HG03521 (cell line): ENCODE data around the gene ACAN.

Experiments
- ATAC-seq: cut with Tn5 transposase; IDR thresholded peaks from one replicate; pipeline ENCODE4 v1.9.1; 2021; ENCODE audit warnings: mild to moderate bottlenecking, moderate library complexity; ENCODE audit not compliant: unreplicated experiment

The ACAN gene

DNA sequence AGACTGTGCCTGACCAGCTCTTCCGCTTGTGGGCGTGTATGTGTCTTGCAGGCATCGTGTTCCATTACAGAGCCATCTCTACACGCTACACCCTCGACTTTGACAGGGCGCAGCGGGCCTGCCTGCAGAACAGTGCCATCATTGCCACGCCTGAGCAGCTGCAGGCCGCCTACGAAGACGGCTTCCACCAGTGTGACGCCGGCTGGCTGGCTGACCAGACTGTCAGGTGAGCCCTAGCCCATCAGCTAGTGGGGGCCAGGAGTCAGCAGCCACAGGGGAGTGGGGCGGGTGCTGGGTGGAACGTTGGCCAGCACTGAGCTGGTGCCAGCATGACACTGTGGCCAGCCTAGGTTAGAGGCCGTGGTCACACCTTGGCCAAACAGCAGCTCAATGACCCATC lies 36.7 kb downstream of the ACAN start:
- ATAC-seq, result no peak

DNA sequence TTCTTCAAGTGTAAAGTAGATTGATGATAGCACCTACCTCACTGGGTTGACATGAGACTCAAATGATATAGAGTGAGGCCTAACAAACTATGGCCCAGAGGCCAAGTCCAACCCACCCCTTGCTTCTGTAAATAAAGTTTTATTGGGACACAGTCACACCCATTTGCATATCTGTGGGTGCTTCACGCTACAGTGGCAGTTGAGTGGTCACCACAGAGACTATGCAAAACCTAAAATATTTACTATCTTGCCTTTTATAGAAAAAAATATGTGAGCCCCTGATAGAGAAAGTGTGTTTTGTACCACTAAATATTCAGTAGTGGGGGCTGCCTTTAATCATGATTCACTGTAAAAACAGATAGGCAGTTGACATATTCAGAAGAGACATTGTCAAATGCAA lies 38.0 kb downstream of the ACAN start:
- no peak for ATAC-seq

DNA sequence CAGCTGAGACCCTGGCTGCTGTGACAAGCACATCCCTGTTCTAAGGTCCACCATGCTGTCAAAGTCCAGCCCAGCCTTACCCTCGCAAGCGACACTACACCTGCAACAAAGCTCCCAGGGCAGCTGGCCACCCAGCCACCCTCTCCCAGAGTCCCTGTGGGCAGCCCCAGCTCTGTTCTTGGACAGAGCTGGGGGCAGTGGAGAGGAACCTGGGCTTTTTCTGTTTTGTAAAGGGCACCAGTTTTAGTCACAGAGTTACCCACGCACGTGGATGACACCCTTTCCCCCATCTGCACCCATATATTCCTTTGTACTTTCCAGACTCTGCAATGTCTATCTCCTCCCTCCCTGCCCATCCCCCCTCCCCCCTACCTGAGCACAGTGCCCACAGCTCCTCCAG lies 38.9 kb downstream of the ACAN start:
- no peak for ATAC-seq

DNA sequence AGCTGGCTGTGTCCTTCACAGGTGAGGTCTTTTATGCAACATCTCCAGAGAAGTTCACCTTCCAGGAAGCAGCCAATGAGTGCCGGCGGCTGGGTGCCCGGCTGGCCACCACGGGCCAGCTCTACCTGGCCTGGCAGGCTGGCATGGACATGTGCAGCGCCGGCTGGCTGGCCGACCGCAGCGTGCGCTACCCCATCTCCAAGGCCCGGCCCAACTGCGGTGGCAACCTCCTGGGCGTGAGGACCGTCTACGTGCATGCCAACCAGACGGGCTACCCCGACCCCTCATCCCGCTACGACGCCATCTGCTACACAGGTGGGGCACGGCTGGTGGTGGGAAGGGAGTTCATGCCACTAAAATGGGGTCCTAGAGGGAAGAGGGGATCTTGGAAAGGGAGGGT lies 40.1 kb downstream of the ACAN start:
- ATAC-seq, result no peak

DNA sequence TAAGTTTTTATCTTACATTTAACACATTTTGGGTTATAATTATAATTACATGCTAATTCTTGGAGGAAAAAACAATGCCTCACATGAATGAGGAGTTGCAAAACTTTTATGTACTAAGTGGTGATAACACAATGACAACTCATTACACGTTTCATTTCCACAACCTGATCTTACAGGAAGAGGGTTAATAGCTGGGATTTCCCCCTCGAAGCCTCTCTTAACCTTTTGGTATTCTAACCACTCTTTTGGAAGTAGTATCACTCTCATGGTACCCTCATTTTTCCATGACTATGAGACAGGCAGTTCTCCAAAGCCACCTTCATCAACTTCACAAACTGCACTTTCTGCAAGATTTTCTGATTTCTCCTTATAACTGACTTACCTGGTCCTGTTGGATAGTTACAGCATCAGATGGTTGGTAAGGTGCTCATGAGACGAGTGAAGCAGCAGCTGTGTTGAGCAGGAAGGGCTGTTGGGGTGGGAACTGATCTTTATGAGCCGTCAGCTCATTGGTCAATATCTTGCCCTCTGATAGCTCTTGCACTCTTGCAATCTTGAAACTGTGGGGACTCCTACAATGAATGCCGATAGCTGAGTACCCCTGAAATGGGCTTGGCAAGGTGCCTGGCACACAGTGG lies 41.6 kb downstream of the ACAN start:
- ATAC-seq, result no peak

DNA sequence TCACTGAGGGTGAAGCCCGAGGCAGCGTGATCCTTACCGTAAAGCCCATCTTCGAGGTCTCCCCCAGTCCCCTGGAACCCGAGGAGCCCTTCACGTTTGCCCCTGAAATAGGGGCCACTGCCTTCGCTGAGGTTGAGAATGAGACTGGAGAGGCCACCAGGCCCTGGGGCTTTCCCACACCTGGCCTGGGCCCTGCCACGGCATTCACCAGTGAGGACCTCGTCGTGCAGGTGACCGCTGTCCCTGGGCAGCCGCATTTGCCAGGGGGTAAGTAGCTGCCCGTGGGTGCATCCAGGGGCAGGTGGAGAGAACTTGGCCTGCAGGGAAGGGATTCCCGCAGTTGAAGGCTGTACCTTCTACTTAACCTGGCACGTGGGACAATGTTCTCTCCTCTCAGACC lies 42.4 kb downstream of the ACAN start:
- no peak for ATAC-seq

DNA sequence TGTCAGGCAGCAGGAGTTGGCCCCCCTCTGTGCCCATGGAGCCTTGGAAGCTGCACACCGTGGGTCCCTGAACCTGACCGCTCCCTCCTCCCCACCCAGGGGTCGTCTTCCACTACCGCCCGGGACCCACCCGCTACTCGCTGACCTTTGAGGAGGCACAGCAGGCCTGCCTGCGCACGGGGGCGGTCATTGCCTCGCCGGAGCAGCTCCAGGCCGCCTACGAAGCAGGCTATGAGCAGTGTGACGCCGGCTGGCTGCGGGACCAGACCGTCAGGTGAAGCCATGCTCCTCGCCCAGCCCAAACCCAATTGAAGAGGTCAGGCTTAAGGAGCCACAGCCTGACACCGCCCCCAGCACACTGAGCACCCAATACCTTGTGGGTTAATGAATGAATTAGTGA lies 43.9 kb downstream of the ACAN start:
- ATAC-seq, result no peak

DNA sequence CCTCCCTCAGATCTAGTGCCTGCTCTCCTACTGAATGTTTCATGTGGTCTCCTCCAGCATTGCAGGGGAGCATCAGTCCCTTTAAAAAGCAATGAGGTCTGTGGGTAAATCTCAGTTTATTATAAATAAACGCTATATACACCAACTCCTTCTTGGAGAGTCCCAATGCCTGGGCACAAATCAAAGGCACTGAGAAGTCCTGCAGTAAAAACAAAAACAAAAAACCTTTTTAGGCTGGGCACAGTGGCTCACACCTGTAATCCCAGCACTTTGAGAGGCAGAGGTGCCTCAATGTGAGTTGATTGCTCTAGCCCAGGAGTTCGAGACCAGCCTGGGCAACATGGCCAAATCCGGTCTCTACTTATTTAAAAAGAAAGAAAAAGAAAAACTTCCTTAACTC lies 45.0 kb downstream of the ACAN start:
- no peak for ATAC-seq

DNA sequence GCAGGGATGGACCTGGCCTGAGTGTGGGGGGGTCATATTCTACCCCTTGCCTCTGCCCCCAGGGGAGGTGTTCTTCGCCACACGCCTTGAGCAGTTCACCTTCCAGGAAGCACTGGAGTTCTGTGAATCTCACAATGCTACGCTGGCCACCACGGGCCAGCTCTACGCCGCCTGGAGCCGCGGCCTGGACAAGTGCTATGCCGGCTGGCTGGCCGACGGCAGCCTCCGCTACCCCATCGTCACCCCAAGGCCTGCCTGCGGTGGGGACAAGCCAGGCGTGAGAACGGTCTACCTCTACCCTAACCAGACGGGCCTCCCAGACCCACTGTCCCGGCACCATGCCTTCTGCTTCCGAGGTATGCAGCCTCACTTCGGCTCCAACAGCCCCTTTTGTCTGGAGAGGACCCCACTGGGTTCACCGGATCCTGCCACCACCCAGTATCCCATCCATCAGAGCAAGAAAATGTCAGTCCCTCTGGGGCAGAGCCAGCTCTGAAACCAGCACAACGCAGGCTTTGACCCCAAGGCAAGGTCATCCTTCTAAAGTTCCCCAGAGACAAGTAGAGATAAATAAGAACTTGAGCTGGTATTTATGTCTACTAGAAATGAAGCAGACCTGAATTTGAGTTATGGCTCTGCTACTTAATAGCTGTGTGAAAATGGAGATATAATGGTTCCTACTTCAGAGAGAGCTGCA lies 46.3 kb downstream of the ACAN start:
- no peak for ATAC-seq

DNA sequence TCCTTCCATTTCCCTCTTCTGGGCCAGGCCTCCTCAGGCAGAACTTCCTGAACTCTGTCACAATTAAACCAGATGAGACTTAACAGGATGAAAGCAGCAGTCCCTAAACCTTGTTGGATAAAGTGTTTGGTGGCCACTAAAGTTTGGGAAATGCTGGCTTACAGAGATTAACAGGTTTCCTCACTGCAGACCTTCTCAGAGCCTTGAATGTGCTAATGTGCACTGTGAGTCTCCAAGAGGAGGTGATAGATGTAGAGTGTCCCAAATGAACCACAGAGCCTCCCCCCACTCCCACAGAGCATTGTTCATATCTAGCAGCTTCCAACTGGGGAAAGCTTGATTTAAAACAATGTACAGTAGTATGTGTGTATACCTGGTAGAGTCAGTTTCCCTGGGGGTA lies 49.2 kb downstream of the ACAN start:
- no peak for ATAC-seq

DNA sequence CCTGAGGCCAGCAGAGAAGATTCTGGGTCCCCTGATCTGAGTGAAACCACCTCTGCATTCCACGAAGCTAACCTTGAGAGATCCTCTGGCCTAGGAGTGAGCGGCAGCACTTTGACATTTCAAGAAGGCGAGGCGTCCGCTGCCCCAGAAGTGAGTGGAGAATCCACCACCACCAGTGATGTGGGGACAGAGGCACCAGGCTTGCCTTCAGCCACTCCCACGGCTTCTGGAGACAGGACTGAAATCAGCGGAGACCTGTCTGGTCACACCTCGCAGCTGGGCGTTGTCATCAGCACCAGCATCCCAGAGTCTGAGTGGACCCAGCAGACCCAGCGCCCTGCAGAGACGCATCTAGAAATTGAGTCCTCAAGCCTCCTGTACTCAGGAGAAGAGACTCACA lies 55.7 kb downstream of the ACAN start:
- no peak for ATAC-seq

DNA sequence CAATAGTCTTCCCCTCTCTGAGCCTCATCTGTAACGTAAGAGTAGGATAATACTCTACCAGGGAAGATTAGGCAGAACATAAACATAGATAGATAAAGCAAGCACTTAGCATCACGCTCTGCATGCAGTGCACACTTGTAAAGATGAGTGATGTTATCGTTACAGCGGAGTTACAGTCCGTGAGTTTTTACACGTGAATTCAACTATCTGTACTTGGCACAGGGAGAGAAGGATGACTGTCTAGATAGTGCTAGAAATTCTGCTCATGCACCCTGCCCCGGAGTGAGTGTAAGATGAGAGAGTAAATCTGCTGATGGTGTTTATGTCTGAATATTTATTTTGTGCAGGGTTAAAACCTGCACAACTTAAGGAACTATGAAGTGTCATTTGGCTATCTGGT lies 56.3 kb downstream of the ACAN start:
- ATAC-seq, result no peak

DNA sequence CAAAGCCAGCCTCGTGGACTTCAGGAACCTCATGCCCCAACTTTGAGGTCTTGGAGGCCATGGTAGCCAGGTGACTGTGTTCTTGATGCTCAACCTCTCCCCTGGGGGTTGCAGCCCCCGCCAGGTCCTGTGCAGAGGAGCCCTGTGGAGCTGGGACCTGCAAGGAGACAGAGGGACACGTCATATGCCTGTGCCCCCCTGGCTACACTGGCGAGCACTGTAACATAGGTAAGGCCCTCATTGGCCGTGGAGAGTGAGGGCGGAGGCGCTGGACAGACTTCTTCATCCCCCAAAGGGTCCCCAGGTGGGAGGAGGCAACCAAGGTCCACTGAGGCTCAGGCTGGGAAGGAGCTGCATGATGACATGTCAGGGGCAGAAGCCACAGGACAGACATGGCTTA lies 57.0 kb downstream of the ACAN start:
- no peak for ATAC-seq

DNA sequence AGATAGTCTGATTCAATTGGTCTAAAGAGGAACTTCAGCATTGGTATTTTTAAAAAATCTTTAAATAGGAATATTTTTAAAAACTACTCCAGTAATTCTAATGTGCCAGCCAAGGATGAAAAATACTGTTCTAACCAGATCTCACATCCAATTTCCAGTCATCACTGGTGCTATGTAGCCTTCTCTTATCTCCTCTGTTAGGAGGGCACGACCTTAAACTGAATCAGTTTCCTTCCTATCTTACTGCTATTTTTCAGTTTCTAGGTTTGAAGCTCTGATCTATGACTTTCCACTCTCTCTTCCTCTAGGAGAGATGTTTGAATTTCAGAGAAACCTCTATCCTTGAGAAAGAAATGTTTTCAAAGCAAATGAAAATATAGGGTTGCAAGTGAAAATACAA lies 60.2 kb downstream of the ACAN start:
- no peak for ATAC-seq

DNA sequence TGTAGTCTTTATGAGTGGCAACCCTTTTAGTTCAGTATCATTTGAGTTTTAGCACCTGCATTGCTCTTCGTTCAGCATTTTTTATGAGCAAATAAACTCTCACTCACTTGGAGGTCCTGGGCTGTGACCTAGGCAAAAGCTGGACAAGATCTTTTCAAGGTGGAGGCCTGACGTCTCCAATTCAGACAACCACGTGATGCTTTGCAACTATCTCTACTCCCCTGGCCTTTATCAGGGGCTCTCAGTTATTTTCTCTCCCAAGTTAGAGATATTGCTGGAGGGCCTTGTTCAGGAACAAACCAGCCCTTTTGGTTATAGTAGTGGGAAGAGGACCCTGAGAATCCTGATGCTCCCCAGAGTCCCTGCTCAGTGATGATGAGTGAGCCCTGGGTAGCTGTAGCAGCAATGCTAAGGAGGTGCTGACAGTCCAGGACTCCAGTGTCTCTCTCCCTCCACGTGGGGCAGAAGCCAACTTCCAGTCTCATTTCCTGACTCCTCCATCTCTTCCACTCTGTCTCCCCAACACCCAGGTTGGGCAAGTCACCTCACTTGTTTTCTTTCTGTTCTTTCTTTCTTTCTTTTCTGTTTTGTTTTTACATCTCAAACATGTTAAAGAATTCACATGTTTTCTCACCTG lies 61.7 kb downstream of the ACAN start:
- no peak for ATAC-seq

DNA sequence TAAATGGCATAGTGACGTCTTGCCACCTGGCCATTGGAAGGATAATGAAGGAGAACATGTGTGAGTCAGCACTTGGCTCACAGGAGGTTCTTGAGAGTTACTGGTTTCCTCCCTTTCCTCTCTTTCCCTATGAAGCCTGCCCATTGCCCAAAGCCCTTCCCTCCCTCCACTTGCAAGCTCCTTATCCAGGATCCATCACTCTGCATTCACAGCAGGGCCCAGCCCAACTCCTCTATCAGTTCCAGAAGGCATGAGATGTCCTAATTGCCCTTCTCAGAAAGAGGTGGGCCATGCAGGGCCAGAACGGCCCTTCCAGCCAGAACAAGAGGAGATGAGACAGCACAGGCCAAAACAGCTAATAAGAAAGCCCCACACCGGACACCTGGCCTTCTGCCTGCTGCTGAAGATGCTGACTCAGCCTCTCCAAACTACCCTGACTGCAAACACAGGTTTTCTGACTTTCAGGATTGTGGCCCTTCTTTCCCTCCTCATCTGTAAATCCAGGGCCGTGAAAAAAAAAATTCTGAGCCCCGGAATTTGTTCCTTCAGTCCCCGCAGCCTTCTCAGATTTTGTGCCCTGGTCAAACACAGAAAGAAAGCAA lies 62.4 kb downstream of the ACAN start:
- ATAC-seq, result no peak

DNA sequence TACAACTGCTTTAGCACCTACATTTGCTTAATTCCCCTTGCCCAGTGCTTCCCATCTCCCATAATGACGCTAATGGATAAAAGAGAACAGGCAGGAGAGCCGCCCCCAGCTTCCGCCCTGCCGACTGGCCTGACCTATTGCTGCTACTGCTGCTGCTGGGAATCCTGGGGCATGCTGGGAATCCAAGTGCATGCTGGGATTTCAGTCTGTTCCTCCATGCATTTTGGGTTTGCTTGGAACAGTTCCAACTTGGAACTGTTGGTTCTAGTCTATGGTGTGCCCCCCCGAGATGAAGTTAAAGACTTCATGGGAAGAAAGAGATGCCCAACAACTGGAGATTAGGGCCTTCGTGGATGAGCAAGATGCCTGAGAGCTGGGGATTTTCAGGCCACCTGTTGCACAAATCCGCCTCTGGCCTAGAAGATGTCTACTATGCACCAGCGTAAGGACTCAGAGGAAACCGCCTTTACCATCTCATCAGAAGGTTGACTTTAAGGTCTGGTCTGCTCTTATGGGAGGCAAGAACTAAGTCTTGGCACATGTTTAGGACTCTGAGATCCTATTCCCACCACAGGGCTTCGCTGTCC lies 63.2 kb downstream of the ACAN start:
- ATAC-seq, result no peak

DNA sequence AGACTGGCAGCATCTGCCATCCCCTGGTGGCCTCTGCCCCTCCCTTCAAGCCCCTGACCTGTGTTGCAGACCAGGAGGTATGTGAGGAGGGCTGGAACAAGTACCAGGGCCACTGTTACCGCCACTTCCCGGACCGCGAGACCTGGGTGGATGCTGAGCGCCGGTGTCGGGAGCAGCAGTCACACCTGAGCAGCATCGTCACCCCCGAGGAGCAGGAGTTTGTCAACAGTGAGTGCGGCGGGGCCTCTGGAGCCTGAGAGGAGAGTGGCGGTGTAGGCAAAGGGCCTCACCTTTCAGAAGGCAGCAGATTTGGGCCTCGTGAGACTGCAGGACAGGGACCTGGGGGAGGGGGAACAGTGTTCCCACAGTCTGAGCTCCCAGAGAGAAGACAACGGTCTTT lies 68.1 kb downstream of the ACAN start:
- no peak for ATAC-seq

DNA sequence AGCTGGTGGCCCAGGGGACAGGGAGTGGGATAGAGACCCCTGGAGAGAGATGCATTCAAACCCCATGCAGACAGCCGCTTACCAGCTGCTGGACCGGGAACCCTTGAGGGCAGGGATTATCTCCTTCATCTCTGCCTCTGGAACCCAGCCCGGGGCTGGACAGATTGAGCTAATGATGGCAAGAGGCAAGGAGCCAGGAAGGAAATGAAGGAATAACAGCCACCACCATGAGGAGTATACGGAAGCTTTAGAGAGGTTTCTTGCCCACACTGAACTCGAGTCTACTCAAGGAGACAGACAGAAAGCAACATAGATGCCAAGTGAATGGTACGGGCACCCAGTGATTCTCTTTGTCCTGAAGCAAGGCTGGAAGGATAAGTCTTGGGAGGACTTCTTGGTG lies 68.9 kb downstream of the ACAN start:
- ATAC-seq, result no peak

DNA sequence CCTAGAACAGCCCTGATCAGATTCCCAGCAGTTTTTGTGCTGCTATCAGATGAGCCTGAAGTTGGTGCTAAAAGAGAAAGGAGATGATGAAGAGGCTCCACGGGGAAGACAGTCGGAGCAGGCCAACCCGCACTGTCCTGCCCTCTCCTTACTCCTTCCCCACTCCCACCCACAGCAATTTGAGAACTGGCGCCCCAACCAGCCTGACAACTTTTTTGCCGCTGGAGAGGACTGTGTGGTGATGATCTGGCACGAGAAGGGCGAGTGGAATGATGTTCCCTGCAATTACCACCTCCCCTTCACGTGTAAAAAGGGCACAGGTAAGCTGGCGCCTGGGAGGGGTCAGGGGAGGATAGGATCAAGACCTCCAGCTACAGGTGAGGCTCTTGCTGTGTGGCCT lies 69.5 kb downstream of the ACAN start:
- ATAC-seq, result no peak

DNA sequence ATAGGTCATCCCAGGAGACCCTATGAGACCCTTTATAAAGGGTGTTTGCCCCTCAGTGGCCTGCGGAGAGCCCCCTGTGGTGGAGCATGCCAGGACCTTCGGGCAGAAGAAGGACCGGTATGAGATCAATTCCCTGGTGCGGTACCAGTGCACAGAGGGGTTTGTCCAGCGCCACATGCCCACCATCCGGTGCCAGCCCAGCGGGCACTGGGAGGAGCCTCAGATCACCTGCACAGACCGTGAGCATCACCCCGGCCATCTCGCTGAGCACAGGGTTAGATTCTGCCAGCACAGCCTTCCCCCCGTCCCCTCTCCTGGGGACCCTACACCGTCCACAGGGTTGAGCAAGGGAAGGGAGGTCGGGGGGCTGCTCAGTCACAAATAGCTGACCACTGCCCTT lies 70.5 kb downstream of the ACAN start:
- no peak for ATAC-seq

DNA sequence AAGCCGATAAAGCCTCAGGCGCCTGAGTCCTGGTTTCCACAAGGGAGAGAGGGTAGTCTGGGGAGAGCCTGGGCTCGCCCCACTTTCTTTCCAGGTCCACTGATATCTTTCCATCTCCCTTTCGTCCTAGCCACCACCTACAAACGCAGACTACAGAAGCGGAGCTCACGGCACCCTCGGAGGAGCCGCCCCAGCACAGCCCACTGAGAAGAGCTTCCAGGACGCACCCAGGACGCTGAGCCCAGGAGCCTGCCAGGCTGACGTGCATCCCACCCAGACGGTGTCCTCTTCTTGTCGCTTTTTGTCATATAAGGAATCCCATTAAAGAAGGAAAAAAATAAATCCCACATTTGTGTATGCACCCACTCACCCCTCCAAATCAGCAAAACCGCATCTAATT lies 71.0 kb downstream of the ACAN start:
- no peak for ATAC-seq
